HG02870 (cell line): ENCODE results near the gene ARFGEF3.
"Not testable (repeated sequence)": the region's sequence is repeated elsewhere in the genome, so short reads cannot be mapped to it uniquely, and the experiment has no call there.

ENCODE experiments used
- ATAC-seq: cut with Tn5 transposase; IDR thresholded peaks from one replicate; pipeline ENCODE4 v1.9.1; 2021; ENCODE audit warnings: mild to moderate bottlenecking, moderate library complexity; ENCODE audit not compliant: unreplicated experiment

Gene ARFGEF3

GRCh38 chr6:138341176-138341575, 179.4 kb downstream of the ARFGEF3 start:
- ATAC-seq: no peak

GRCh38 chr6:138343112-138343511, 181.4 kb downstream of the ARFGEF3 start:
- no peak for ATAC-seq

GRCh38 chr6:138345565-138346285, 184.0 kb downstream of the ARFGEF3 start:
- ATAC-seq: no peak

GRCh38 chr6:138346302-138347195, 184.8 kb downstream of the ARFGEF3 start:
- ATAC-seq: no peak

GRCh38 chr6:138347864-138348263, 186.1 kb downstream of the ARFGEF3 start:
- ATAC-seq: no peak

- no peak for ATAC-seq
Observed at GRCh38 chr6:138349891-138350290, 188.2 kb downstream of the ARFGEF3 start.

- no peak for ATAC-seq
Observed at GRCh38 chr6:138357928-138358327, 196.2 kb downstream of the ARFGEF3 start.

GRCh38 chr6:138368684-138369083, 206.9 kb downstream of the ARFGEF3 start:
- ATAC-seq: not testable (repeated sequence)

GRCh38 chr6:138370631-138371451, 209.1 kb downstream of the ARFGEF3 start:
- ATAC-seq: no peak

GRCh38 chr6:138371452-138371711, 209.6 kb downstream of the ARFGEF3 start:
- no peak for ATAC-seq

GRCh38 chr6:138371720-138372119, 210.0 kb downstream of the ARFGEF3 start:
- ATAC-seq: no peak

- no peak for ATAC-seq
Observed at GRCh38 chr6:138372711-138373463, 211.1 kb downstream of the ARFGEF3 start.

GRCh38 chr6:138374230-138374629, 212.5 kb downstream of the ARFGEF3 start:
- ATAC-seq: no peak

- no peak for ATAC-seq
Observed at GRCh38 chr6:138374815-138375214, 213.1 kb downstream of the ARFGEF3 start.

- ATAC-seq: no peak
Observed at GRCh38 chr6:138377042-138377441, 215.3 kb downstream of the ARFGEF3 start.

- ATAC-seq: no peak
Observed at GRCh38 chr6:138377844-138378243, 216.1 kb downstream of the ARFGEF3 start, which contains the start of gene SMIM28. Gene SMIM28, plus strand, starts transcription at chr6:138377905. Its CDS starts 168 bp downstream, at chr6:138378073.

- ATAC-seq: no peak
Observed at GRCh38 chr6:138378463-138378862, 216.7 kb downstream of the ARFGEF3 start.

- no peak for ATAC-seq
Observed at GRCh38 chr6:138382498-138383265, 220.9 kb downstream of the ARFGEF3 start.

GRCh38 chr6:138383776-138384175, 222.0 kb downstream of the ARFGEF3 start:
- no peak for ATAC-seq

- no peak for ATAC-seq
Observed at GRCh38 chr6:138386897-138387296, 225.2 kb downstream of the ARFGEF3 start.
